ENCODE measurements around the gene ATP8A2.

DNA sequence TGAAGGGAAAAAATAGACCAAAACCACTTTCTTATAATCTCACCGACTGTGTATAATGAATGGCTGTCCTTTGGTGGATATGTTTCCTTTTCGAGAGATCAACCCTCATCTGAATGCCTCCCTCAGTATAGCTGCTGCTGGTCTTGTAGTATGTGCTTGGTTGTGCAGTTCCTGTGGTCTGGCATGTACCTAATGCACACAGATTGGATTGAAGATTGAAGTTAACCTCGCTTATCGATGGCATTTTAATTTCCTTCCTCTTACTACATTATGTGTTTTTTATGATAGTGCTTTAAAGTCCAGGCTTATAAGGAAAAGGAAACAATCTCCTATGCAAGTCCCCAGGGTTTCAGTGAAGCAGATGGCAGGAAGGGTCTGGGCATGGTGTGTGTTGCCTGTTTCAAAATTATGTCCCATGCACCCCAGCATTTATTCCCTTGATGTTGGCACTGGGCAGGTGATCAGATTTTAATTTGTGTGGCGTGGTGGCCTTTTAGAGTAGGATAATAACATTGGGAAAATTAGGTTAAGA lies 346.0 kb downstream of the ATP8A2 start:
- no peak for TF ChIP-seq EZH2 (IDR thresholded peaks at IDR 0.05; ENCODE audit: borderline replicate concordance, insufficient read depth, low read length, poor library complexity, severe bottlenecking)
- TF ChIP-seq, protein P1, sequence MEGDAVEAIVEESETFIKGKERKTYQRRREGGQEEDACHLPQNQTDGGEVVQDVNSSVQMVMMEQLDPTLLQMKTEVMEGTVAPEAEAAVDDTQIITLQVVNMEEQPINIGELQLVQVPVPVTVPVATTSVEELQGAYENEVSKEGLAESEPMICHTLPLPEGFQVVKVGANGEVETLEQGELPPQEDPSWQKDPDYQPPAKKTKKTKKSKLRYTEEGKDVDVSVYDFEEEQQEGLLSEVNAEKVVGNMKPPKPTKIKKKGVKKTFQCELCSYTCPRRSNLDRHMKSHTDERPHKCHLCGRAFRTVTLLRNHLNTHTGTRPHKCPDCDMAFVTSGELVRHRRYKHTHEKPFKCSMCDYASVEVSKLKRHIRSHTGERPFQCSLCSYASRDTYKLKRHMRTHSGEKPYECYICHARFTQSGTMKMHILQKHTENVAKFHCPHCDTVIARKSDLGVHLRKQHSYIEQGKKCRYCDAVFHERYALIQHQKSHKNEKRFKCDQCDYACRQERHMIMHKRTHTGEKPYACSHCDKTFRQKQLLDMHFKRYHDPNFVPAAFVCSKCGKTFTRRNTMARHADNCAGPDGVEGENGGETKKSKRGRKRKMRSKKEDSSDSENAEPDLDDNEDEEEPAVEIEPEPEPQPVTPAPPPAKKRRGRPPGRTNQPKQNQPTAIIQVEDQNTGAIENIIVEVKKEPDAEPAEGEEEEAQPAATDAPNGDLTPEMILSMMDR (IDR thresholded peaks at IDR 0.05; ENCODE audit: poor library complexity, severe bottlenecking), result no peak
- TF ChIP-seq, protein P2, sequence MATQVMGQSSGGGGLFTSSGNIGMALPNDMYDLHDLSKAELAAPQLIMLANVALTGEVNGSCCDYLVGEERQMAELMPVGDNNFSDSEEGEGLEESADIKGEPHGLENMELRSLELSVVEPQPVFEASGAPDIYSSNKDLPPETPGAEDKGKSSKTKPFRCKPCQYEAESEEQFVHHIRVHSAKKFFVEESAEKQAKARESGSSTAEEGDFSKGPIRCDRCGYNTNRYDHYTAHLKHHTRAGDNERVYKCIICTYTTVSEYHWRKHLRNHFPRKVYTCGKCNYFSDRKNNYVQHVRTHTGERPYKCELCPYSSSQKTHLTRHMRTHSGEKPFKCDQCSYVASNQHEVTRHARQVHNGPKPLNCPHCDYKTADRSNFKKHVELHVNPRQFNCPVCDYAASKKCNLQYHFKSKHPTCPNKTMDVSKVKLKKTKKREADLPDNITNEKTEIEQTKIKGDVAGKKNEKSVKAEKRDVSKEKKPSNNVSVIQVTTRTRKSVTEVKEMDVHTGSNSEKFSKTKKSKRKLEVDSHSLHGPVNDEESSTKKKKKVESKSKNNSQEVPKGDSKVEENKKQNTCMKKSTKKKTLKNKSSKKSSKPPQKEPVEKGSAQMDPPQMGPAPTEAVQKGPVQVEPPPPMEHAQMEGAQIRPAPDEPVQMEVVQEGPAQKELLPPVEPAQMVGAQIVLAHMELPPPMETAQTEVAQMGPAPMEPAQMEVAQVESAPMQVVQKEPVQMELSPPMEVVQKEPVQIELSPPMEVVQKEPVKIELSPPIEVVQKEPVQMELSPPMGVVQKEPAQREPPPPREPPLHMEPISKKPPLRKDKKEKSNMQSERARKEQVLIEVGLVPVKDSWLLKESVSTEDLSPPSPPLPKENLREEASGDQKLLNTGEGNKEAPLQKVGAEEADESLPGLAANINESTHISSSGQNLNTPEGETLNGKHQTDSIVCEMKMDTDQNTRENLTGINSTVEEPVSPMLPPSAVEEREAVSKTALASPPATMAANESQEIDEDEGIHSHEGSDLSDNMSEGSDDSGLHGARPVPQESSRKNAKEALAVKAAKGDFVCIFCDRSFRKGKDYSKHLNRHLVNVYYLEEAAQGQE (IDR thresholded peaks at IDR 0.05; ENCODE audit: borderline replicate concordance), result no peak
